Smooth muscle cell (in vitro differentiated cells): ENCODE results near the gene KAZN. TPM values are rescaled to one million over a fixed set of nuclear protein-coding genes. Genes with fewer than 3 reads are reported as not detected.

Source experiments
- DNase-seq: peaks from one replicate; lab custom pipeline; 2025; ENCODE audit not compliant: unreplicated experiment; lab: John Stamatoyannopoulos, UW
- H2AFZ ChIP-seq: fragments of 200-600 bp; sonication (generic); 2 replicates; pipeline ENCODE4 v1.6.0; 2016; ENCODE audit warnings: antibody characterized with exemption, low read depth, mild to moderate bottlenecking
- H3F3A ChIP-seq: fragments of 200-600 bp; sonication (generic); 2 replicates; pipeline ENCODE4 v1.6.0; 2017; ENCODE audit warnings: antibody characterized with exemption, low read depth
- H3K27ac ChIP-seq: fragments of 200-600 bp; sonication (generic); 2 replicates; pipeline ENCODE4 v1.5.1; 2016; ENCODE audit warnings: low read depth, mild to moderate bottlenecking
- H3K27me3 ChIP-seq: fragments of 200-600 bp; sonication (generic); 2 replicates; pipeline ENCODE4 v1.6.1; 2016; ENCODE audit warnings: low read depth, mild to moderate bottlenecking
- H3K36me3 ChIP-seq: fragments of 200-600 bp; sonication (generic); 2 replicates; pipeline ENCODE4 v1.5.1; 2016; ENCODE audit warnings: low read depth
- H3K4me1 ChIP-seq: fragments of 200-600 bp; sonication (generic); 2 replicates; pipeline ENCODE4 v1.5.1; 2016; ENCODE audit warnings: low read depth
- H3K4me2 ChIP-seq: fragments of 200-600 bp; sonication (generic); 2 replicates; pipeline ENCODE4 v1.6.0; 2016; ENCODE audit warnings: mild to moderate bottlenecking
- H3K4me3 ChIP-seq: fragments of 200-600 bp; sonication (generic); 2 replicates; pipeline ENCODE4 v1.5.1; 2016; ENCODE audit warnings: mild to moderate bottlenecking
- H3K79me2 ChIP-seq: fragments of 200-600 bp; sonication (generic); 2 replicates; pipeline ENCODE4 v1.6.0; 2016; ENCODE audit warnings: low read depth, mild to moderate bottlenecking
- H3K9ac ChIP-seq: fragments of 200-600 bp; sonication (generic); 2 replicates; pipeline ENCODE4 v1.6.0; 2016; ENCODE audit warnings: low read depth
- H3K9me3 ChIP-seq: fragments of 200-600 bp; sonication (generic); replicated peaks from 2 replicates; pipeline ENCODE4 v1.5.1; 2016; ENCODE audit warnings: low read depth
- H4K20me1 ChIP-seq: fragments of 200-600 bp; sonication (generic); 2 replicates; pipeline ENCODE4 v1.6.0; 2016; ENCODE audit warnings: low read depth
- WGBS: methylation state at CpG from one replicate; pipeline ENCODE4 v1.1.7; 2016; ENCODE audit warnings: low lambda C conversion rate; 5-methylcytosine and 5-hydroxymethylcytosine counted together
- polyA plus RNA-seq: library from polyadenylated mRNA; unstranded; fragments of >200 nt; fragmentation: Nextera tagmentation; extraction: Ambion mirVana; gene quantifications from 2 replicates; pipeline ENCODE4 v1.2.1, GENCODE V29; 2016
- total RNA-seq: library from RNA; depleted of rRNA; stranded (reverse); fragments of >200 nt; gene quantifications from 2 replicates; pipeline ENCODE4 v1.2.3, GENCODE V29; 2014
- TF ChIP-seq, protein P1 (sequence below): fragments of 200-600 bp; sonication (generic); IDR thresholded peaks from 2 replicates; pipeline ENCODE4 v1.5.1; 2017; ENCODE audit warnings: borderline replicate concordance, mild to moderate bottlenecking, antibody characterized with exemption; ENCODE audit not compliant: insufficient read depth, poor library complexity, severe bottlenecking

The KAZN gene
- total and polyA plus RNA-seq, 2 experiments from 2014 or later, result 6.3 to 8.2 TPM

DNA sequence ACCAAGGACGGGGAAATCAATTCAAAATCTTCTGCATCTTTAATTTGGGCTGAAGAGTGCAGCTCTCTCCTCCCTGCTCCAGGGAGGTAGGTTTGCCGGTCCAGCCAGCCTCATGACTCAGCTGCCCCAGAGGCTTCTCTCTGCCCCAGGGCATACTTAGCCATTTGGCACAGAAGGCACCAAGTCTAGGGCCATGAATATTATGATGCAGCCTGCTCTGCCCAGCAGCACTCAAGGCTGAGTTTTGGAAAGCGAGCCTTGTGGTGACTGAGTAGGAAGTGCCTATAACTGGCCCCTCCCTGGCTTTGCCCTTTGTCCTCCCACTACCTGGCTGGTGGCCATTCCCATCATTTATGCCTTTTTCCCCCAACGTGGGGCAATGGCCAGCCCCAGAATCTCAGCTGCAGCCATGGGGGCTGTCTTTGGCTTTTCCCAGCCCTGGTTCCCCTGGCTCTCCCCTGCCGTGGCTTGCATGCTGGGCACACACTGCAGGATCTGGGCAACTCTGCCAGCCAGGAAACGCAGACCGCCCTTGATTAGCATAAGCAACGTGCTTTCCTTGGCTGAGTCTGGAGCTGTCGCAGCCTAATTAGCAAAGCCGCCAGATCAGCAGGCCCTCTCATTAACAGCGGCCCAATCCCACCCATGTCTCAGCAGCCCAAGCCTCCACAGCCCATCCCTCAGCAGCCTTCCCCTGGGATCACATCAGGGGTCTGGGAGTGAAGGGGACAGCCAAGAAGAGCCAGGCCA lies 296.5 kb downstream of the KAZN start:
- Histone ChIP-seq H4K20me1 (no peaks in the 10 kb centered on the region), H3K79me2 (no peaks in the 10 kb centered on the region), H3K36me3 (no peaks in the 10 kb centered on the region), H3K4me3 (no peak overlapping the region), H3K27ac (no peak overlapping the region), H3K4me2 (no peak overlapping the region), H3K9me3 (no peaks in the 10 kb centered on the region), H3K4me1 (no peaks in the 10 kb centered on the region), H3K27me3 (no peaks in the 10 kb centered on the region), H3K9ac (no peak overlapping the region), H2AFZ (no peak overlapping the region), H3F3A (no peaks in the 10 kb centered on the region)
- 67% methylated on average over 11 of the region's 11 CpGs for WGBS
- TF ChIP-seq, protein P1, sequence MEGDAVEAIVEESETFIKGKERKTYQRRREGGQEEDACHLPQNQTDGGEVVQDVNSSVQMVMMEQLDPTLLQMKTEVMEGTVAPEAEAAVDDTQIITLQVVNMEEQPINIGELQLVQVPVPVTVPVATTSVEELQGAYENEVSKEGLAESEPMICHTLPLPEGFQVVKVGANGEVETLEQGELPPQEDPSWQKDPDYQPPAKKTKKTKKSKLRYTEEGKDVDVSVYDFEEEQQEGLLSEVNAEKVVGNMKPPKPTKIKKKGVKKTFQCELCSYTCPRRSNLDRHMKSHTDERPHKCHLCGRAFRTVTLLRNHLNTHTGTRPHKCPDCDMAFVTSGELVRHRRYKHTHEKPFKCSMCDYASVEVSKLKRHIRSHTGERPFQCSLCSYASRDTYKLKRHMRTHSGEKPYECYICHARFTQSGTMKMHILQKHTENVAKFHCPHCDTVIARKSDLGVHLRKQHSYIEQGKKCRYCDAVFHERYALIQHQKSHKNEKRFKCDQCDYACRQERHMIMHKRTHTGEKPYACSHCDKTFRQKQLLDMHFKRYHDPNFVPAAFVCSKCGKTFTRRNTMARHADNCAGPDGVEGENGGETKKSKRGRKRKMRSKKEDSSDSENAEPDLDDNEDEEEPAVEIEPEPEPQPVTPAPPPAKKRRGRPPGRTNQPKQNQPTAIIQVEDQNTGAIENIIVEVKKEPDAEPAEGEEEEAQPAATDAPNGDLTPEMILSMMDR, result no peak
- no peak for DNase-seq

DNA sequence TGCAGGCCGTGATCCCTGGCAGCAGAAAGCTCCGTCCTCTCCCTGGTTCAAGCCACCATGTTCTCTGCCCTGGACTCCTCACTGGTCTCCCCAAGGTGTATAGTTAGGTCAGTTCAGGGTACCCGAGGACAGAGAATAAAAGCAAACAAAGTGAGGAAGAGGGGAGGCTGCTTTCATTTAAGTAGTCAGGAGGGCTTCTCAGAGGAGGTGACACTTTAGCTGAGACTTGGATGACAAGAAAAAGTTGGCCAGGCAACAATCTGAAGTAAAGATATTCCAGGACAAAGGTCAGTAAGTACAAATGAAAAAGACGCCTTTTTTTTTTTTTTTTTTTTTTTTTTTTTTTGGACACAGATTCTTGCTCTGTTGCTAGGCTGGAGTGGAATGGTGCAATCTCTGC lies 297.2 kb downstream of the KAZN start:
- Histone ChIP-seq H2AFZ (no peak overlapping the region), H4K20me1 (no peaks in the 10 kb centered on the region), H3K4me2 (no peak overlapping the region), H3K9ac (no peak overlapping the region), H3K4me3 (no peak overlapping the region), H3K36me3 (no peaks in the 10 kb centered on the region), H3K79me2 (no peaks in the 10 kb centered on the region), H3K4me1 (no peaks in the 10 kb centered on the region), H3F3A (no peaks in the 10 kb centered on the region), H3K9me3 (no peaks in the 10 kb centered on the region), H3K27me3 (no peaks in the 10 kb centered on the region), H3K27ac (no peak overlapping the region)
- no peak for DNase-seq
- TF ChIP-seq, protein P1, result no peak
- WGBS, result 97% methylated on average over 4 of the region's 4 CpGs

GRCh38 chr1:14896381-14897079 lies 298.0 kb downstream of the KAZN start:
- no peak overlapping the region for H2AFZ ChIP-seq
- no peak overlapping the region for H3K4me2 ChIP-seq
- H3K4me3 ChIP-seq, result no peak overlapping the region
- H3K27ac ChIP-seq, result no peak overlapping the region
- WGBS, result 68% methylated on average over 3 of the region's 3 CpGs
- no peaks in the 10 kb centered on the region for H3K9me3 ChIP-seq
- H4K20me1 ChIP-seq, result no peaks in the 10 kb centered on the region
- TF ChIP-seq, protein P1, result no peak
- H3K79me2 ChIP-seq, result no peaks in the 10 kb centered on the region
- no peaks in the 10 kb centered on the region for H3K27me3 ChIP-seq
- H3F3A ChIP-seq, result no peaks in the 10 kb centered on the region
- no peak overlapping the region for H3K9ac ChIP-seq
- no peaks in the 10 kb centered on the region for H3K36me3 ChIP-seq
- H3K4me1 ChIP-seq, result no peaks in the 10 kb centered on the region
- DNase-seq, result no peak
